H1 (cell line): ENCODE data around the gene RPA3. TPM values are rescaled to one million over a fixed set of nuclear protein-coding genes. Genes with fewer than 3 reads are reported as not detected.

Source experiments
- BRCA1 ChIP-seq: IDR thresholded peaks from 2 replicates; pipeline ENCODE4 v1.6.1; 2012; ENCODE audit warnings: low read depth, low read length, improper control_type of control experiment
- polyA plus RNA-seq, 7 experiments: library from polyadenylated mRNA; depleted of rRNA in 3 of 7; stranded (reverse) in 5 of 7; unstranded in 2 of 7; fragments of >200 nt in 5 of 7; fragments of 200-250 nt in 2 of 7; gene quantifications; 1 replicate in 5 of 7; 2 replicates in 1 of 7; 4 replicates in 1 of 7; pipeline versions ENCODE4 v1.2.1 to v1.2.3, GENCODE V29; 2011 to 2013; ENCODE audit warnings: missing spikeins in 2 of 7, mixed read lengths in 2 of 7
- total RNA-seq: library from RNA; stranded (reverse); fragmentation: NEBNext Ultra II Directional; extraction: Animal tissue kit (Norgen Biotek cat#: 25700); gene quantifications from 2 replicates; pipeline ENCODE4 v1.2.1, GENCODE V29; 2021

The RPA3 gene
- total and polyA plus RNA-seq, 2 of the 8 experiments (the other 6 are each of a cell fraction or from before 2014, with no cell fraction given), result 60.2 to 105 TPM

DNA sequence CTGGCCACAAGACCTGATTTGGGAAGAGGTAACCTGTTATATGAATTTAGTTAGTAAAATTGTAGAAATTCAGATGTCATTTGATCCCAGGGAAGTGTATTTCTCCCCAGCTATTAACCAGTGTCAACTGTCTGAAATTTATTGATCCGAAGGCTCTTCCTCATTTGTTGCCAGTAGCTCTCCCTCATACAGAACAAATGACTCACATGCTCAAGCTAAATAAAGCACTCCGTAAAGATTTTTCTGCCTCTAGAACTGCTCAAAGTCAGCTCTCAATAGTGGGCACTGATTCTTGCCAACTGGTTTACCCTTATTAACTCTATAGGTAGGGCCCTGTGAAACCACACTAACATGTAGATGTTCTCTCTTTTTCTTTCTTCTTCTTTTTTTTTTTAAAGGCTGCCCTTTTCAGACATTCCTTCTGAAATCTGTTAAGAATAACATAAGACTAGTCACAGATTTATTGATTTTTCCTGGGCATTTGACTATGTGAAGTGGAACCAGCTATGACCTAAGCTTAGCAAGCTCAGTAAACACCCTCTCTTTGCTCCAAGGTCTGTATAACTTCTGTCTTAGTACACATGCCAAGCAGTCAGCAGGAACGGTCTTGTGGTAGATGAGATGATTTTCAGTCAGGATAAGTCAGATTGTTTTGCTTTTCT, 21.8 kb downstream of the RPA3 start (continued):
- TF ChIP-seq BRCA1, result no peak
